HEK293 (cell line): Measurements from ENCODE around the gene SLC46A2.

ENCODE experiments used
- TRIM28 ChIP-seq: IDR thresholded peaks from 2 replicates; pipeline ENCODE4 v1.6.1; 2011; ENCODE audit warnings: low read length, control low read depth, borderline replicate concordance
- ZNF10 ChIP-seq: fragments of 450-650 bp; formaldehyde crosslinking; IDR thresholded peaks from 2 replicates; pipeline ENCODE4 v1.5.1; 2017; ENCODE audit warnings: missing biosample characterization, missing genetic modification characterization
- ZNF214 ChIP-seq: fragments of 450-650 bp; formaldehyde crosslinking; IDR thresholded peaks from 2 replicates; pipeline ENCODE4 v1.5.1; 2017; ENCODE audit warnings: missing biosample characterization, mild to moderate bottlenecking, missing genetic modification characterization, borderline replicate concordance
- ZNF404 ChIP-seq: fragments of 450-650 bp; formaldehyde crosslinking; IDR thresholded peaks from 2 replicates; pipeline ENCODE4 v1.5.1; 2017; ENCODE audit warnings: missing biosample characterization, missing genetic modification characterization
- TF ChIP-seq, protein P1 (sequence below): fragments of 450-650 bp; formaldehyde crosslinking; IDR thresholded peaks from 2 replicates; pipeline ENCODE4 v1.5.1; 2016; ENCODE audit warnings: missing biosample characterization, missing genetic modification characterization

DNA sequence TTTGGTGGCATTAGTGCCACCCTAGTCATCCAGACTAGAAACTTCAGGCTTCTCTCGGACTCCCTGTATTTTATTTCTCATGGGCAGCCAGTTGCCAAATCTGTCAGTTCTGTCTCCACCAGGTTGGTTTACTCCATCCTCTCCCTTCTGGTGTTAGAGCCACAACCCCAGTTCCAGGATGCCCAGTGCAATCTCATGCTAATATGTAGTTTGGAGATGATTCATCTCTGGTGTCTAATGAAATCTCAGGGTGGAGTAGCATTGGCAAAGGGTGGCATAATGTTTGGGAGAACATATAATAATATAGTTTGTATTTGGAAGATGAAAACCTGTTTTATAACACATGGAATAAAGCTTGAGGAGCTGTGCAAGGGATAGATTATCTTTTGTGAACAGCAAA is 30.2 kb downstream of the SLC46A2 start:
- TF ChIP-seq, protein P1, sequence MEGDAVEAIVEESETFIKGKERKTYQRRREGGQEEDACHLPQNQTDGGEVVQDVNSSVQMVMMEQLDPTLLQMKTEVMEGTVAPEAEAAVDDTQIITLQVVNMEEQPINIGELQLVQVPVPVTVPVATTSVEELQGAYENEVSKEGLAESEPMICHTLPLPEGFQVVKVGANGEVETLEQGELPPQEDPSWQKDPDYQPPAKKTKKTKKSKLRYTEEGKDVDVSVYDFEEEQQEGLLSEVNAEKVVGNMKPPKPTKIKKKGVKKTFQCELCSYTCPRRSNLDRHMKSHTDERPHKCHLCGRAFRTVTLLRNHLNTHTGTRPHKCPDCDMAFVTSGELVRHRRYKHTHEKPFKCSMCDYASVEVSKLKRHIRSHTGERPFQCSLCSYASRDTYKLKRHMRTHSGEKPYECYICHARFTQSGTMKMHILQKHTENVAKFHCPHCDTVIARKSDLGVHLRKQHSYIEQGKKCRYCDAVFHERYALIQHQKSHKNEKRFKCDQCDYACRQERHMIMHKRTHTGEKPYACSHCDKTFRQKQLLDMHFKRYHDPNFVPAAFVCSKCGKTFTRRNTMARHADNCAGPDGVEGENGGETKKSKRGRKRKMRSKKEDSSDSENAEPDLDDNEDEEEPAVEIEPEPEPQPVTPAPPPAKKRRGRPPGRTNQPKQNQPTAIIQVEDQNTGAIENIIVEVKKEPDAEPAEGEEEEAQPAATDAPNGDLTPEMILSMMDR, result no peak
- TF ChIP-seq ZNF214 (tag by site-specific recombination) (no peak), TRIM28 (no peak), ZNF404 (tag by site-specific recombination) (no peak), ZNF10 (tag by site-specific recombination) (no peak)
